Duodenal mucosa (tissue), 2 donors: ENCODE measurements around the gene PTPRM.

Source experiments
- H3K27ac ChIP-seq: one replicate; pipeline ENCODE4 v1.7.0; 2013; ENCODE audit warnings: low read depth, low read length
- H3K27me3 ChIP-seq, 2 donors: one replicate each; pipeline ENCODE4 v1.7.0; 2013; ENCODE audit warnings: low read length in 2 of 2, control low read depth in 1 of 2; ENCODE audit not compliant: insufficient read depth in 2 of 2, control insufficient read depth in 1 of 2
- H3K36me3 ChIP-seq, 2 donors: one replicate each; pipeline ENCODE4 v1.7.0; 2013; ENCODE audit warnings: low read length in 2 of 2, control low read depth in 1 of 2; ENCODE audit not compliant: insufficient read depth in 2 of 2, control insufficient read depth in 1 of 2
- H3K4me1 ChIP-seq, 2 donors: one replicate each; pipeline ENCODE4 v1.7.0; 2013; ENCODE audit warnings: low read length in 2 of 2, control low read depth in 1 of 2; ENCODE audit not compliant: insufficient read depth in 2 of 2, control insufficient read depth in 1 of 2
- H3K4me3 ChIP-seq, 2 donors: one replicate each; pipeline ENCODE4 v1.7.0; 2013; ENCODE audit warnings: low read length in 2 of 2, low read depth in 1 of 2
- H3K9ac ChIP-seq, 2 donors: one replicate each; pipeline ENCODE4 v1.7.0; 2013; ENCODE audit warnings: low read length in 2 of 2, low read depth in 1 of 2
- H3K9me3 ChIP-seq, 2 donors: one replicate each; pipeline ENCODE4 v1.7.0; 2013; ENCODE audit warnings: low read length in 2 of 2, control low read depth in 1 of 2; ENCODE audit not compliant: control insufficient read depth in 1 of 2

The PTPRM gene

GRCh38 chr18:8290435-8290834, 723.3 kb downstream of the PTPRM start:
- H3K4me1 ChIP-seq, result no peaks in the 10 kb centered on the region
- H3K27me3 ChIP-seq, result no peaks in the 10 kb centered on the region
- no peak overlapping the region for H3K4me3 ChIP-seq
- H3K9ac ChIP-seq, result no peak overlapping the region
- no peaks in the 10 kb centered on the region for H3K9me3 ChIP-seq
- no peak overlapping the region for H3K27ac ChIP-seq
- no peaks in the 10 kb centered on the region for H3K36me3 ChIP-seq

GRCh38 chr18:8290913-8291312, 723.8 kb downstream of the PTPRM start:
- no peak overlapping the region for H3K27ac ChIP-seq
- no peaks in the 10 kb centered on the region for H3K27me3 ChIP-seq
- H3K36me3 ChIP-seq, result no peaks in the 10 kb centered on the region
- no peak overlapping the region for H3K9ac ChIP-seq
- H3K4me3 ChIP-seq, result no peak overlapping the region
- no peaks in the 10 kb centered on the region for H3K4me1 ChIP-seq
- H3K9me3 ChIP-seq, result no peaks in the 10 kb centered on the region

GRCh38 chr18:8293184-8293583, 726.1 kb downstream of the PTPRM start:
- Histone ChIP-seq H3K9ac (no peak overlapping the region), H3K27ac (no peak overlapping the region), H3K9me3 (no peaks in the 10 kb centered on the region), H3K27me3 (no peaks in the 10 kb centered on the region), H3K36me3 (no peaks in the 10 kb centered on the region), H3K4me3 (no peak overlapping the region), H3K4me1 (no peaks in the 10 kb centered on the region)

- Histone ChIP-seq H3K4me3 (no peak overlapping the region), H3K36me3 (no peaks in the 10 kb centered on the region), H3K9ac (no peak overlapping the region), H3K4me1 (no peaks in the 10 kb centered on the region), H3K27me3 (no peaks in the 10 kb centered on the region), H3K9me3 (no peaks in the 10 kb centered on the region), H3K27ac (no peak overlapping the region)
Observed at GRCh38 chr18:8296886-8297616, 729.9 kb downstream of the PTPRM start.

DNA sequence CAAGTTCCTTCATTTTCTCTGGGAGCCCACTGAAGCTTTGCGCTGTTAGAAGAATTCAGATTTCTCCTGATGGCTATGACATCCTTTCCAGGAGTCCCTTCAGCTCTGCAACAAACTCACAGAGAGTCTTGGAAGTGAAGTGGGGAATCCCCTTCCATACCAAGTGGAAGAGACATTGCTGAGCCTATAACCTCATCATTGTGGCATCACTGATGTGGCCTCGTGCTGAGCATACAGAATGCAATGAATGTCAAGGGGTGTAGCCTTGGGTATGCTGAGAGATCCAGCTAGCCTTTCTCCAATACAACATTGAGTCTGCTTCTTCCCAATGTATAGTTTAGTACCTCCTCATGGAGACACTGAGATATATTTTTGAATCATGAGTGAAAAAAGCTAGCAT, 731.1 kb downstream of the PTPRM start:
- no peak overlapping the region for H3K9ac ChIP-seq
- H3K9me3 ChIP-seq, result no peaks in the 10 kb centered on the region
- H3K4me3 ChIP-seq, result no peak overlapping the region
- H3K27ac ChIP-seq, result no peak overlapping the region
- H3K36me3 ChIP-seq, result no peaks in the 10 kb centered on the region
- H3K4me1 ChIP-seq, result no peaks in the 10 kb centered on the region
- H3K27me3 ChIP-seq, result no peaks in the 10 kb centered on the region

DNA sequence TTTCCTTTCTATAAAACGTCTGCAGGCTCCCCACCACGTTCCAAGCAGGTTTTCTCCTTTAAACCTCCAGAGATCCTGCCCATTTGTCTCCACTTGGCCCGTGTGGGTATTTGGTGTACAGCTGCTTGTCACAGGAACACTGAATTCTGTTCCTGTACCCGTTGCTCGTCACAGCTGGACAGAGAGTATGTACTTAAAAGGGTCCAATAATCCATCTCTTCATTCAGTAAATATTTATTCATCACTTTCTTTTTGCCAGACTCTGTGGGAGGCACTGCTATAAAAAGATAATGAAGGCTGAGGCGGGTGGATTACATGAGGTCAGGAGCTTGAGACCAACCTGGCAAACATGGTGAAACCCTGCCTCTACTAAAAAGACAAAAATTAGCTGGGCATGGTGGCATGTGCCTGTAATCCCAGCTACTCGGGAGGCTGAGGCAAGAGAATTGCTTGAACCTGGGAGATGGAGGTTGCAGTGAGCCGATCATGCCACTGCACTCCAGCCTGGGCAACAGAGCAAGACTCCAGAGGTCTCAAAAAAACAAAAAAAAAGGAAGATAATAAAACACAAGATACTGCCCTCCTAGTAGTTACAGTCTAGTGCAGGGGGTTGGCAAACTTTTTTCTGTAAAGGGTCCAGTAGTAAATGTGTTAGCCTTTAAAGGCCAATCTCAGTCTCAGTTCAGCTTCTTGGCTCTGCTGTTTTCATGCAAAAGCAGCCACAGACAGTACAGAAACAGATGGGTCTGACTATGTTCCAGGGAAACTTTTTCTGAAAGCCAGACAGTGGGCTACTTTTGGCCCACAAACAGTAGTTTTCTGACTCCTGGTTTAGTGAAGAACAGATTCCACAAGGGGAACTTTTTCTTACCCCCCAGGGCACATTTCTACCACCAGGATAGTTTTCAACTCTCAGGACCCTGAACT, 732.2 kb downstream of the PTPRM start:
- Histone ChIP-seq H3K9me3 (no peaks in the 10 kb centered on the region), H3K27me3 (no peaks in the 10 kb centered on the region), H3K36me3 (no peaks in the 10 kb centered on the region), H3K9ac (no peak overlapping the region), H3K4me3 (no peak overlapping the region), H3K4me1 (no peaks in the 10 kb centered on the region), H3K27ac (no peak overlapping the region)

DNA sequence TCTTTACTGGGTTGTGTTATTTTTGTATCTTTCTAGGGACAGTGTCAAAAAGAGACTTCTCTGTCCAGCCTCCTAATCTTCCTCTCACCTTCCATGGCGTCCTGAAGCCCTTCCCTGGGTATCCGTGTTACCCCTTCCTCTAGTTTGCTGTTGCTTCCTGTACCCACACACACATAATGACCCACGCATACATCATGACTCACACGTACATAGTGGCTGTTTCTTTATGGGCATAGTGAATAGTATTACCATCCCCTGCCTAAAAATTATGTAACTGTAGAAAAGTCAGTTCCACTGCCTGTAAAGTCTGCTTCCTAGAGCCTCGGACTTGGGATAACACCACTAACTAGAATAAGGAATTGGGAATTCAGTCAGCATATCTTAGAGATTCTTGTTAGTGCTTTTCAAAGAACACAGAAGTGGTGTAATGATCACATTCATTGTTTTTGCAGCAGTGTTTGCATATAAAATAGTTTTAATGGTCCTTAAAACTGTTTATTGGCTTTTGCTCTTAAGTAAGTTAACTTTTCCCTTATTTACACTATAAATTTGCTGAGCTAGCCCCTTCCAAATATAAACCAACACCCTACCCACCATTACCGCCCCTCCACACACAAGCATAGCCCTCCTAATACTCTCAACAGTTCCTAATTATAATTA, 733.8 kb downstream of the PTPRM start:
- H3K4me1 ChIP-seq, result no peaks in the 10 kb centered on the region
- H3K36me3 ChIP-seq, result no peaks in the 10 kb centered on the region
- no peaks in the 10 kb centered on the region for H3K9me3 ChIP-seq
- H3K4me3 ChIP-seq, result no peak overlapping the region
- no peaks in the 10 kb centered on the region for H3K27me3 ChIP-seq
- no peak overlapping the region for H3K9ac ChIP-seq
- no peak overlapping the region for H3K27ac ChIP-seq

DNA sequence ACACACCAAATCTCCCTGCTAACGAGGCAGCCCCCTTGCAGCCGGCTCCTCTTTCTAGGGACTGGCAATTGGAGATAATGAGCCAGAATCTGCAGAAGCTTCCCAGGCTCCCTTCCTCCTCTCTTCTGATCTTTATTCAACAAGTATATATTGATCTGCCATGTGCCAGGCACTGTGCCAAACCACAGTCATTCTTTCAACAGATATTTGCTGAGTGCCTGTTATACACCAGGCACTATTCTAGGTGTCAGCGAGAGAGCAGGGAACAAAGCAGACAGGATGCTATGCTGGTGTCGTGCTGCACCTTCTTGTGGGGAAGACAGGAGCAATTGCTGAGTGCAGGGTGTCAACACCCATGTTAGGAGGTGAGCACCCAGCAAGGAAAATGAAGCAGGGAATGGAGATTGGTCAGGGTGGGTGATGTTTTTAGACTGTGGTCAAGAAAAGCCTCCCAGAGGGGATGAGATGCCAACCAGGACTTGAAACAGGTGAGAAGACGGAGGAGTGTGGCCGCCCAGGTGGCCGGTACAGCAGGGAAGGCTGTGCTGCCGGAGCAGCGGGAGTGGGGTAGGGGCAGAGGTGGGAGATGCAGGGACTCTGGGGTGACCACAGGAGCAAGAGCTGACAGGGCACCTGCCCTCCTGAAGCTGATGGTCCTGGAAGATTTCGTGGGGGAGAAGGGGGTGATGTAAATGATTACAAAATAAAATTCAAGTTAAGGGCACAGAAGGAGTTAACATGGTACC, 734.5 kb downstream of the PTPRM start:
- H3K4me1 ChIP-seq, result no peaks in the 10 kb centered on the region
- no peaks in the 10 kb centered on the region for H3K27me3 ChIP-seq
- H3K36me3 ChIP-seq, result no peaks in the 10 kb centered on the region
- no peak overlapping the region for H3K27ac ChIP-seq
- no peak overlapping the region for H3K4me3 ChIP-seq
- H3K9me3 ChIP-seq, result no peaks in the 10 kb centered on the region
- no peak overlapping the region for H3K9ac ChIP-seq

DNA sequence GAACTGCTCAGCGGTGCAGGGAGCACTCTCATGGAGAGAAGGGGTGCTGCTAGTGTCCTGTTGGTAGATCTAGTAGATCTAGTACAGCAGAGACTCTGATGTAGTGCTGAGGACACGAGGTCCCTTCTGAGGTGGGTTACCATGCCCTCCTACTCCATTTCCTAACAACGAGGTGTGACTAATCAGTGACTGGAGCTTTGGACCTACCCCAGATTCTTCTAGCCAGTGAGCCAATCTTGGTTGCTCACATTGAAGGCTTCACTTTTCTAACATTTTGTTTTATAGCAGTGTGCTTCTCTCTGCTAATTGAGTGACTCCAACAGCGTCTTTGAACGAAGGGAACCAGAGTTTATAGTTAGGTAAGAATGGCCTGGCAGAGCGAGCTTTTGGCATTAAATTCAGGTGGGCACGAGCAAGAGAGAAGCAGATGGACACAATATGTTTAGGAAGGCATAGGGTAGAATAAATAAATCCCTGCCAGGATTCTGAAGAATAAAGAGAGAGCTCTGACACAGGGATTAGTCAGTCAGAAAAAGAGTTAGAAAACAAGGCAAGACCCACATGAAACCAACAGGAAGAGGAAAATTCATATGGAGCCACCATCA, 736.1 kb downstream of the PTPRM start:
- Histone ChIP-seq H3K4me1 (no peaks in the 10 kb centered on the region), H3K4me3 (no peak overlapping the region), H3K27me3 (no peaks in the 10 kb centered on the region), H3K36me3 (no peaks in the 10 kb centered on the region), H3K27ac (no peak overlapping the region), H3K9me3 (no peaks in the 10 kb centered on the region), H3K9ac (no peak overlapping the region)
